Measurements from ENCODE around the gene FXYD6. TPM values are rescaled to one million over a fixed set of nuclear protein-coding genes. Genes with fewer than 3 reads are reported as not detected.

The FXYD6 gene
- total RNA-seq, 4 donors from 2014 or later = 4.8 to 15.9 (median 9.5) TPM

DNA sequence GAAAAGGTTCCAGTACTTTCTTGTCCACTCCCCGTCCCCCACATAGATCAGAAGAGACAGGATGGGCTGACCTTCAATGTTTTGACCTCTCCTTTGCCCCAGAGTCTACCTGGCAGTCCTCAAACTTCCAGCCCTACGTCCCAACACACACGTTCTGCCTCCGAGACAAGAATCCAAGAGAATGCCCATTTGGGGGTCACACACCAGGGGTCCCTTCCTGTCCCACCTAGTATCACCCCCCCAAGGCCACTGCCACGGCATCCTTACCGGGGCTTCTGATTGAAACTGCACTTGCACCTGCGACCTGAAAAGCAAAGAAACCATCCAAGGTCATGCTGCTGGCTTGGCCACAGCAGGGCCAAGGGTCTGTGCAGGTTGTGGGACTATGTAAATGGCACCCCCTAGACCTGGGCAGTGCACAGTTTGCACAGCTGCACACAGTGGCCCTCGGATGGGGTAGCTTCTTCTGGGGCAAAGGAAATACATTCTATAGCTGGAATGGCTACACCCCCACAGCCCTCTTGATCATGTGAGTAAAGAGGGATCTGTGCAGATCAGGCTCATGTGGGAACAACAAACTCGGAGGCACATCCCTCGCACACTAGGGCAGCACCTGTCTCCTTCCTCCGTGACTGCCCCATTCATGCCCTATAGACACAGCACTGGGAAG lies 35.4 kb downstream of the FXYD6 start:
- Histone ChIP-seq H3K27ac (no peak overlapping the region), H3K4me3 (no peak overlapping the region), H3K4me1 (peaks cover 4% of the 10 kb centered on the region), H3K27me3 (no peaks in the 10 kb centered on the region), H3K9me3 (no peaks in the 10 kb centered on the region), H3K36me3 (no peaks in the 10 kb centered on the region)
- peak in 1 of 2 donors; percentile 31 for DNase-seq (ENCODE audit: low spot score in 2 of 2)
- TF ChIP-seq POLR2AphosphoS5 (IDR thresholded peaks at IDR 0.05) = no peak
- TF ChIP-seq, protein P1, sequence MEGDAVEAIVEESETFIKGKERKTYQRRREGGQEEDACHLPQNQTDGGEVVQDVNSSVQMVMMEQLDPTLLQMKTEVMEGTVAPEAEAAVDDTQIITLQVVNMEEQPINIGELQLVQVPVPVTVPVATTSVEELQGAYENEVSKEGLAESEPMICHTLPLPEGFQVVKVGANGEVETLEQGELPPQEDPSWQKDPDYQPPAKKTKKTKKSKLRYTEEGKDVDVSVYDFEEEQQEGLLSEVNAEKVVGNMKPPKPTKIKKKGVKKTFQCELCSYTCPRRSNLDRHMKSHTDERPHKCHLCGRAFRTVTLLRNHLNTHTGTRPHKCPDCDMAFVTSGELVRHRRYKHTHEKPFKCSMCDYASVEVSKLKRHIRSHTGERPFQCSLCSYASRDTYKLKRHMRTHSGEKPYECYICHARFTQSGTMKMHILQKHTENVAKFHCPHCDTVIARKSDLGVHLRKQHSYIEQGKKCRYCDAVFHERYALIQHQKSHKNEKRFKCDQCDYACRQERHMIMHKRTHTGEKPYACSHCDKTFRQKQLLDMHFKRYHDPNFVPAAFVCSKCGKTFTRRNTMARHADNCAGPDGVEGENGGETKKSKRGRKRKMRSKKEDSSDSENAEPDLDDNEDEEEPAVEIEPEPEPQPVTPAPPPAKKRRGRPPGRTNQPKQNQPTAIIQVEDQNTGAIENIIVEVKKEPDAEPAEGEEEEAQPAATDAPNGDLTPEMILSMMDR (IDR thresholded peaks at IDR 0.05) = no peak
- no peak for TF ChIP-seq EP300 (IDR thresholded peaks at IDR 0.05)
- TF ChIP-seq POLR2A (IDR thresholded peaks at IDR 0.05) = no peak
- WGBS = 93% methylated on average over 9 of the region's 11 CpGs

DNA sequence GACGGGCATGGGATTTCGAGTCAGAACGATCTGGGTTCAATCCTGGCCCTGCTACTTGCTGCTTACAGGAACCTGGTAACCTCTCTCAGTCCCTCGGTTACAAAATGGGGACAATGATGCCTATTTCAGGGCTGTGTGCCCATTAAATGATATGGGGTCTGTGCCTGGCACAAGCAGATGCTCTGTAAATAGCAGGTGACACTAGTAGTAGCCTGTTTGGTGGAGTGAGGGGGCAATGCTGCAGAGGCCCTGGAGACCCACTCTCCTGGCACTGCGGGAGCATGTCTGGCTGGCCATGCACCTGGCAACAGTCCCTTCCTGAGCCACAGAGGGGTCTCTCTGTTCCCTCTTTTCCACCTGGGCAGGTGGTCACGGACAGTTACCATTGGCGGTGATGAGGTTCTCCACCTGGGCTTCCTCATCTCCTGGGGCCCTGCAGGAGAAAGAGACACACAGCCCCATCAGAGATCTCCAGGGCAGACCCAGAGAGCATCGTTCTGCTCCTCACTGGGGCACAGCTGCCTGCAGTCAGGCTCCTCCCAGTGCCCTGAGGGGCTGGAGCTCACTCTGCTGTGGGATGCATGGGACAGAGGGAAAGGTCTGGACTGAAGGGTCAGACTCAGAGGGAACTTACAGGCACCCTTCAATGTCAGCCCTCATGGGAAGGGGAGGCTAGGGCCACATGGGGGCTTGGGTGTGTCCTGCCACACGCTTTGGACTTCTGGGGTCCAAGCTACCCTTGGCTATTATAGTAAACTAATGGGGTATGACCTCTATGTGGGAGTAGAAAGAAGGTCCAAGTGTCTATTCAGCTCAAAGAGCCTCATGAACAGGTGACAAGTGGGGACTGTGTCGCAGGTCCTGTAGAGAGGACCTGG lies 36.3 kb downstream of the FXYD6 start:
- Histone ChIP-seq H3K4me1 (peaks cover 4% of the 10 kb centered on the region), H3K4me3 (no peak overlapping the region), H3K27ac (no peak overlapping the region), H3K27me3 (no peaks in the 10 kb centered on the region), H3K36me3 (no peaks in the 10 kb centered on the region), H3K9me3 (no peaks in the 10 kb centered on the region)
- TF ChIP-seq POLR2A (IDR thresholded peaks at IDR 0.05) (no peak), EP300 (IDR thresholded peaks at IDR 0.05) (no peak), POLR2AphosphoS5 (IDR thresholded peaks at IDR 0.05) (no peak)
- TF ChIP-seq, protein P1 (IDR thresholded peaks at IDR 0.05) = no peak
- peak; percentile 39 to 44 for DNase-seq (ENCODE audit: low spot score in 2 of 2)
- WGBS = 89% methylated on average over 8 of the region's 10 CpGs

- Histone ChIP-seq H3K27me3 (no peaks in the 10 kb centered on the region), H3K4me3 (no peak overlapping the region), H3K36me3 (no peaks in the 10 kb centered on the region), H3K4me1 (peaks cover 4% of the 10 kb centered on the region), H3K27ac (no peak overlapping the region), H3K9me3 (no peaks in the 10 kb centered on the region)
- 75% methylated on average over 6 of the region's 7 CpGs for WGBS
- TF ChIP-seq, protein P1 (IDR thresholded peaks at IDR 0.05) = no peak
- no peak for TF ChIP-seq POLR2A (IDR thresholded peaks at IDR 0.05)
- DNase-seq (ENCODE audit: low spot score in 2 of 2) = peak in 1 of 2 donors; percentile 63
Observed at GRCh38 chr11:117839380-117839881, 37.0 kb downstream of the FXYD6 start.

DNA sequence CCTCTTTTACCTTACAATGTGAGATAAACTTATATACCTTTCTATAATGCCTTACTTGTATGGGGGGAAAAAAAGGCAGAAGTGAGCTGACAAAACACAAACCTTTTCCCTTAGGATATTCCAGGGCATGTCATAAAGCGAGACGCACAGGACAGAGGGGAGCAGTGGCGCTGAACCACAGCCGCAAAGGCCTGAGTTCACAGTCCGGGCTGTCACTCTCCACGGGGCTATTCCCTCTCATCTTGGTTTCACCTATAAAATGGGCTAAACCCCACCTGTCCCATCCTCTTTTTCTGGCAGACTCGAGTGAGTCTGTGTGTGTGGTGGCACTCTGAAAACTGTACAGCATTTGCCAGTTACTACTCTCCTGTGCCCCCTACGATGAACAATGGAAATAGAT lies 37.6 kb downstream of the FXYD6 start:
- H3K36me3 ChIP-seq = no peaks in the 10 kb centered on the region
- H3K4me3 ChIP-seq = no peak overlapping the region
- H3K27ac ChIP-seq = no peak overlapping the region
- DNase-seq (ENCODE audit: low spot score in 2 of 2) = no peak
- WGBS = 79% methylated on average over 8 of the region's 8 CpGs
- no peaks in the 10 kb centered on the region for H3K9me3 ChIP-seq
- no peaks in the 10 kb centered on the region for H3K27me3 ChIP-seq
- TF ChIP-seq POLR2A (IDR thresholded peaks at IDR 0.05) (no peak), POLR2AphosphoS5 (IDR thresholded peaks at IDR 0.05) (no peak), EP300 (IDR thresholded peaks at IDR 0.05) (no peak)
- TF ChIP-seq, protein P1 (IDR thresholded peaks at IDR 0.05) = no peak
- peaks cover 3% of the 10 kb centered on the region for H3K4me1 ChIP-seq

GRCh38 chr11:117837791-117838190 lies 38.7 kb downstream of the FXYD6 start:
- TF ChIP-seq POLR2AphosphoS5 (IDR thresholded peaks at IDR 0.05) = no peak
- no peak for TF ChIP-seq EP300 (IDR thresholded peaks at IDR 0.05)
- TF ChIP-seq, protein P1 (IDR thresholded peaks at IDR 0.05) = no peak
- no peak for TF ChIP-seq POLR2A (IDR thresholded peaks at IDR 0.05)
- Histone ChIP-seq H3K36me3 (no peaks in the 10 kb centered on the region), H3K27me3 (no peaks in the 10 kb centered on the region), H3K4me3 (no peak overlapping the region), H3K9me3 (no peaks in the 10 kb centered on the region), H3K4me1 (peaks cover 3% of the 10 kb centered on the region), H3K27ac (no peak overlapping the region)
- WGBS = 84% methylated on average over 8 of the region's 8 CpGs
- DNase-seq (ENCODE audit: low spot score in 2 of 2) = peak; percentile 39 to 48
